GM18508 (cell line): ENCODE data around the gene RPL13A.
"Not testable (repeated sequence)": the region's sequence is repeated elsewhere in the genome, so short reads cannot be mapped to it uniquely, and the experiment has no call there.

Experiments
- ATAC-seq: cut with Tn5 transposase; IDR thresholded peaks from one replicate; pipeline ENCODE4 v1.9.1; 2021; ENCODE audit warnings: moderate number of reproducible peaks; ENCODE audit not compliant: insufficient read depth, unreplicated experiment

Gene RPL13A

GRCh38 chr19:49453757-49454240 lies 33.6 kb upstream of the RPL13A start:
- ATAC-seq, result no peak

DNA sequence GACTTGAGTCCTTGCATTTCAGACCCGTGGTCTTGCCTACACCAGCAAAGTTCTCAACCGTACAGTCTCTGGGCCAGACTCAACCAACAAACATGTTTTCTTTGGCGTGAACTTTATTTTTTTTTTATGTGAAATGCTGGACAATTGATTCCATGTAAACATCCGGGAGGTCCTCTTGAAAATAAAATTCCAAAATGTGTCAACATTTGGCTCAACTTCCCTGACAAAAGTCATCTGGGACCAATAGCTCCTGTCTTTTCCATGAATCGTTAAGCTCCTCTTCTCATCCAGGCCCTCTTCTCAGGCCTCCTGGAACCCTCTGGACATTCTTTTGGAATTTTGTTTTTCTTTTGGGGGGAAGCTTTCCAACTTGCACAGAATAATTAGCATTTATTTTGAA lies 31.6 kb upstream of the RPL13A start:
- no peak for ATAC-seq

DNA sequence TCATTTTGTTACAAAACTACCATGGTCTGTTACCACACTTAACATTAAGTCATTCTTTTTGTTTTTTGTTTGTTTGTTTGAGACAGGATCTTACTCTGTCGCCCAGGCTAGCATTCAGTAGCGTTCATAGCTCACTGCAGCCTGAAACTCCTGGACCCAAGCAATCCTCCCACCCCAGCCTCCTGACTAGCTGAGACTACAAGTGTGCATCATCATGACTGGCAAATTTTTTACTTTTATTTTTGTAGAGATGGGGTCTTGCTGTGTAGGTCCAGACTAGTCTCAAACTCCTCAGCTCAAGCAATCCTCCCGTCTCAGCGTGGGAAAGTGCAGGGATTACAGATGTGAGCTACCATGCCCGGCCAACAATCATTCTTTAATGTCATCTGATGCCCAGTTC lies 31.1 kb upstream of the RPL13A start:
- ATAC-seq, result no peak

GRCh38 chr19:49458567-49458903 lies 28.9 kb upstream of the RPL13A start:
- ATAC-seq, result no peak

DNA sequence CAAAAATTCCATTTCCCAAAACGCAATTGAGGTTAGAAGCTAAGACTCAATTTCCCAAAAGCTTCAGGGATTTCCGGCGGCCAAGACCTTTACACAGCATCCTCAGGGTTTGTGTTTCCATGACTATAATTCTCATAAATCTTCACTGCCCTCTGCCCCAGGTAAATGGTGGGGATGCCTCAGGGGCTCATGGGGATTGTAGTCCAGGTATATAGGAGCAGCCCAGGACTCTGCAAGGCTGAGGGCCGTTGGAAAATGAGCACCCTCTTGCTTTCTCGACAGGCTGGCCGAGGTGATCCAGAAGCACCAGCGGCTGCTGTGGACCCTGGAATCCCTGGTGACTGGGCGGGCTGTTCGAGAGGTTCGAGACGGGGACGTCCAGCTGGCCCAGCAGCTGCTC lies 28.0 kb upstream of the RPL13A start:
- ATAC-seq, result no peak

GRCh38 chr19:49461130-49461529 lies 26.3 kb upstream of the RPL13A start:
- not testable (repeated sequence) for ATAC-seq

GRCh38 chr19:49461656-49462055 lies 25.8 kb upstream of the RPL13A start:
- no peak for ATAC-seq

GRCh38 chr19:49462492-49462891 lies 24.9 kb upstream of the RPL13A start:
- ATAC-seq, result no peak

- no peak for ATAC-seq
These were observed 23.3 kb upstream of the RPL13A start for GRCh38 chr19:49463960-49464740.

GRCh38 chr19:49465371-49465770 lies 22.0 kb upstream of the RPL13A start:
- ATAC-seq, result no peak

DNA sequence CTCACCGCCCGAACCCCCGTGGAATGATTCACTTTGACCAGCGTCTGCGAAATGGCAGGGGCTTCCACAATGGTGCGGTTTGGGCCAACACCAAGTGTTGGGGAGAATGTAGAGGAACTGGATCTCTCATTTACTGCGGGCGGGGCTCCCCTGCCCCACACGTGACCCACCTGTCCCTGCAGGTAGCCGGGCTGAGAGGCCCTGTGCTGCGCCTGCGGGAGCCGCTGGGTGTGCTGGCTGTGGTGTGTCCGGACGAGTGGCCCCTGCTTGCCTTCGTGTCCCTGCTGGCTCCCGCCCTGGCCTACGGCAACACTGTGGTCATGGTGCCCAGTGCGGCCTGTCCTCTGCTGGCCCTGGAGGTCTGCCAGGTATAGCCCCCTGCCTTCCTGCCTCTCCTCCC lies 19.2 kb upstream of the RPL13A start:
- no peak for ATAC-seq

DNA sequence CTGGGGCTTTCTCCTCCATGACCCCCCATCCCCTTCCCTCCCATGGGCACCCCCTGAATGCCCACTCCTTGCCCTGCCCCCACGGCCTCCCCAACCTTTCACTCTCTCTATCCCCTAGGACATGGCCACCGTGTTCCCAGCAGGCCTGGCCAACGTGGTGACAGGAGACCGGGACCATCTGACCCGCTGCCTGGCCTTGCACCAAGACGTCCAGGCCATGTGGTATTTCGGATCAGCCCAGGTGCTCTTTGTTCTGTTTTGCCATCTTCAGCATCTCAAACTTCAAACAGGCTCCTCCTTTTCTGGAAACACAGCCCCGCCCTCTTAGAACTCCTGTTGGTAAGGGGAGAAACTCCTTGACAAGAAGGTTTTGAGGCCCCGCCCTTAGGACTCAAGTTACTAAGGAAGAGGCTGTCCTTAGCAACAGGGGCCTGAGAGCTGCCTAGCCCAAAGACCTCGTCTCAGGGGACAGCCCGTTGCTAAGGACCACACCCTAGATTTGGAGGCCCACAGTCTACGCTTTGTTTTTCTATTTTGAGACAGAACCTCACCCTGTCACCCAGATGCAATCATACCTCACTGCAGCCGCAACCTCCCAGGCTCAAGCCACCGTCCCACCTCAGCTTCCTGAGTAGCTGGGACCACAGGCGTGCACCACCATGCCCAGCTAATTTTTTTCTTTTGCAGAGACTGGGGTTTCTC lies 18.5 kb upstream of the RPL13A start:
- ATAC-seq, result no peak

GRCh38 chr19:49469828-49470614 lies 17.4 kb upstream of the RPL13A start:
- no peak for ATAC-seq

GRCh38 chr19:49470615-49470978 lies 16.8 kb upstream of the RPL13A start:
- ATAC-seq, result no peak

- no peak for ATAC-seq
These were observed 14.5 kb upstream of the RPL13A start for GRCh38 chr19:49472936-49473335.

DNA sequence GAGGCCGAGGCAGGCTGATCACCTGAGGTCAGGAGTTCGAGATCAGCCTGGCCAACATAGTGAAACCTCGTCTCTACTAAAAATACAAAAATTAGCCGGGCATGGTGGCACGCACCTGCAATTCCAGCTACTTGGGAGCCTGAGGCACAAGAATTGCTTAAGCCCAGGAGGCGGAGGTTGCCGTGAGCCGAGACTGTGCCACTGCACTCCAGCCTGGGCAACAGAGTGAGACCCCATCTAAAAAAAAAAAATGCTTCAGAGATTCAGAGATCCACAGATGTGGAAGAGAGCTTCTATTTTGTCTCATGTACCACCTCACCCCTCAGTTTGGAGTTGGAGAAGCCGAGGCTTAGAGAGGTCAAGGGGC lies 13.9 kb upstream of the RPL13A start:
- ATAC-seq, result not testable (repeated sequence)

DNA sequence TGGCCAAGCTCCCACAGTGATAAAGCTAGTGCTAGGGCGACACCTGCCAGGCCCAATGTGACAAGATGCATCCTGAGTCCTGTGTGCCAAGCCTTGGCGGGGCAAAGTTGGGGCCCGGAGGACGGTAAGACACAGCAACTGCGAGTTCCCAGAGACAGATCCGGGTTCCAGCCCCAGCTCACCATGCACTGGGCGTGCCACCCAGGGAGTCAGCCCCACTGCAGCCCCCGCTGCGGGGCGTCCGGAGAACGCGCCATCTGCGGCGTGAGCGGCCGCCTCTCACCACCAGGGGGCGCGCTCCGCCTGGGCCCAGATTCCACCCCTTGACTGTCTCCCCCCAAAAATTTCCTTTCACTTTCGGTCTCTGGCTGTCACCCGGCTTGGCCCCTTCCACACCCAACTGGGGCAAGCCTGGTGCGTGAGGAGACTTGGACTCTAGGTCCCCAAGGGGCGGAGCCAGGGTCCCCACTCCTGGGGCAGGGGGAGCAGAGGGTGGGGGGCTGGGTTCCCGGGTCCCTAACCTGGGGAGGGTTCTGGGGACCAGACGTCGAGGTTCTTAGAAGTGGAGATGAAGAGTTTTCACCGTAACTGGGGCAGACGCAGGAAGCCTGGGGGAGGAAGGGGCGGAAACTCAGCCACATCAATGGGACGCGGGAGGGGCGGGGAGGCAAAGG lies 13.4 kb upstream of the RPL13A start, which contains the start of gene FLT3LG:
Gene FLT3LG, plus strand, starts transcription at position 348 of the 674 bp plus-strand sequence. CDS start 425 bp downstream, outside the sequence.
- ATAC-seq, result no peak

GRCh38 chr19:49474542-49474924 lies 12.9 kb upstream of the RPL13A start:
- ATAC-seq, result no peak

DNA sequence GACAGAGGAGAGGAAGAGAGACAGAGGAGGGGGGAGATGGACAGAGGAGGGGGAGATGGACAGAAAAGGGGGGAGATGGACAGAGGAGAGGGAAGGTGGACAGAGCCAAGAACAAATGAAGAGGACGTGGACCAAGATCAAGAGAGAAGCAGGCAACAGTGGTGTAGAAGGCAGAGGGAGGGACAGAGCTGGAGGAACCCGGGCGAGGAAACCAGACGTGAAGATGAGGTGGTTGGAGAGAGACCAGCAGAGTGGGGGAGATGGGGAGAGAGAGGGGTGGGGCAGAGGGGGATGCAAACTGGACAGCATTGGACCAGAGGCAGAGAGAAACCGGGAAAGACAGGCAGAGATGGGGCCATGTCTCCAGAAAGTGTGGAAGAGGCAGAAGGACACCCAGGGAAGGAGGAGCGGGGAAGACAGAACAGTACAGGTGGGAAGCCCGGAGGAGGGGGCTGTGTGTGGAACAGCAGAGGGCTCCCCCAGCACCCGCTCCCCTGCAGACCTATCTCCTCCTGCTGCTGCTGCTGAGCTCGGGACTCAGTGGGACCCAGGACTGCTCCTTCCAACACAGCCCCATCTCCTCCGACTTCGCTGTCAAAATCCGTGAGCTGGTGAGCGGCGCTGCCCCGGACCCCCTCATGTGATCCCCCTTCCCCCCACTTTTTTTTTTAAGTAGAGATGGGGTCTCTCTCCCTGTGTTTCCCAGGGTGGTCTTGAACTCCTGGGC lies 12.1 kb upstream of the RPL13A start:
- no peak for ATAC-seq
